DOHH2 (cell line): ENCODE results near the gene ILDR2.

Experiments
- CTCF ChIP-seq: fragments of 200-600 bp; sonication (generic); IDR thresholded peaks from one replicate; pipeline ENCODE4 v1.5.1; 2014; ENCODE audit warnings: antibody characterized with exemption, mild to moderate bottlenecking, low read depth, low read length; ENCODE audit not compliant: poor library complexity, severe bottlenecking
- EZH2phosphoT487 ChIP-seq: fragments of 200-600 bp; sonication (generic); IDR thresholded peaks from 2 replicates; pipeline ENCODE4 v1.6.1; 2017; ENCODE audit warnings: borderline replicate concordance, mild to moderate bottlenecking, antibody characterized with exemption, low read length, moderate library complexity, mixed read lengths

DNA sequence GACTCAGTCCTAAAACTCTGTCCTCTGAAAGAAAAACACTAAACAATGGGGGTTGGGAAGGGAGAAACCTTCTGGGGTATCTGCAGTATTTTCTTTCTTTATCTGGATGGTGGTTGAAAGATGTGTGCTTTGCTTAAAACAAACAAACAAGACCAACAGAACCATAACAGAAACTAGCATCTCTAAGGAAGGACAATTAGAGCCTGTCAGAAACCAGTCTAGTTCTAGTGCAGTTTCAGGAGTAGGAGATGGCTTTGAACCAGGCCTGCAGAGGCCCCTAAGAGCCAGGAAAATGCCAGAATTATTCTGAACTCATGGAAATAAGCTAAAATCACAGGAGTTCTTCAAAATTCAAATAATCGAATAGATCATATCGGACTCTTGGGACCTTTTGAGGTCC, 18.5 kb downstream of the ILDR2 start:
- TF ChIP-seq CTCF: no peak
- TF ChIP-seq EZH2phosphoT487: no peak
